ENCODE measurements around the gene CARMIL1.

CARMIL1 gene

DNA sequence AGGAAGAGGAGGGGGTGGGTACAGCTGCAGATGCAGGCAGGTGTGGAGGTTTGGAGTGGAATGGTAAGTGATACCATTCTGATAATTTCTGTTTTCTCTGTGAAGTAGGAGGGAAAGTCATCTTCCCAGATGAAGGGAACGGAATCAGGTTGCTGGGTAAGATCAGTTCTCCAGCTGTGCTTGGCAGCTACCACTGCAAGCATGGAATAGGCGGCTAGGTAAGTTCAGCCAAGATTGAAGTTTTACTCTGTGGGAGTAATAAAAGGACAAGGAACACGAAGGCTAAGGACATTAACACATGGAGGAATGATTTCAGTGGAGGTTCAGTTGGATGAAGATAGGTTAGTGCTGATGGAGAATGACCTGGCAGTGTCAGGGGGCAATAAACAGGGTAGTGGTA, 128.3 kb downstream of the CARMIL1 start:
- no peak for DNase-seq (ENCODE audit: low read depth, low spot score)

DNA sequence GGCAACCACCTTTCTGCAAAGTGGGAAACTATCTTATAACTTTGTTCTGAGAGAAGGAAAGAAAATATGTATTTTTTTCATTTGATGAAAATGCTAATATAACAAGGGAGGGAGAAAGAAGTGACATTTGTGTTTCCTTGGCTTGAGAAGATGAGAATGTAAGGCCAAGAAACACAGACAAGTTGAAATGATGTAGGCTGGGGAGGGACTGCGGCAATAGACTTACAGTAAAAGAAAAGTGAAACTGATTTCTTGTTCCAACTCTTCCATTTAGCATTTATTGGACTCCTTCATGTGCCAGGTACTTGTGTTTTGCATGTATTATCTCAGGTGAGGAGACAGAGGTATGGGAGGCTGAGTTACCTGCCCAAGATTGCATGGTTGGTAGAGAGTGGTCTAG, 130.9 kb downstream of the CARMIL1 start:
- no peak for DNase-seq (ENCODE audit: low read depth, low spot score)

DNA sequence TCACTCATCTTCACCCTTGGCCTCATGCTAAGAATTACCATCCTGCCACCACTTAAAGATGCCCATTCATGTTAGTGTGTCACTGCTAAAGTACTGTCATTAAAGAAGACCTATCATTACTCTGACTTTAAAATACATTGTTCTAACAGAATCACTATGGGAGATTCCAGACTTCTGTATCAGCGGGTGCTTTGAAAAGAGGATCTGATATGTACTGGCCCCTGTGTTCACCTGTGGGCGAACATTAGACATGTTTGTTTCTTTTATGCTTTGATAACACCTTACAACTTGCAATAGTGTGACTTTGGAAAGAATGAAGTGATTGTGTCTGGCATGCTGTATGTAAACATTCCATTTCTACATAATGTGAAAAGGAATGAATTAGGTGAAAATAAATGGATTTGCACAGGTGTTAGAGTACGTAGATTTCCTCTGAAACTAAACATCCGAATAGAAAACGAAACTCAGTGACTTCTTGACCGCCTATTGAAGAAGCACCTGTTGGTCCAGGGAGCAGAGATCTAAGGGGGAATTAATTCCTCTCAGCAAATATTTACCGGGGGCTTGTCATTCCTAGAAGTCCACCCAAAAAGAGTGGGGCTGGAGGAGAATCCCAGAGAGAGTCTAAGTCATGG, 132.3 kb downstream of the CARMIL1 start:
- DNase-seq (ENCODE audit: low read depth, low spot score), result no peak

DNA sequence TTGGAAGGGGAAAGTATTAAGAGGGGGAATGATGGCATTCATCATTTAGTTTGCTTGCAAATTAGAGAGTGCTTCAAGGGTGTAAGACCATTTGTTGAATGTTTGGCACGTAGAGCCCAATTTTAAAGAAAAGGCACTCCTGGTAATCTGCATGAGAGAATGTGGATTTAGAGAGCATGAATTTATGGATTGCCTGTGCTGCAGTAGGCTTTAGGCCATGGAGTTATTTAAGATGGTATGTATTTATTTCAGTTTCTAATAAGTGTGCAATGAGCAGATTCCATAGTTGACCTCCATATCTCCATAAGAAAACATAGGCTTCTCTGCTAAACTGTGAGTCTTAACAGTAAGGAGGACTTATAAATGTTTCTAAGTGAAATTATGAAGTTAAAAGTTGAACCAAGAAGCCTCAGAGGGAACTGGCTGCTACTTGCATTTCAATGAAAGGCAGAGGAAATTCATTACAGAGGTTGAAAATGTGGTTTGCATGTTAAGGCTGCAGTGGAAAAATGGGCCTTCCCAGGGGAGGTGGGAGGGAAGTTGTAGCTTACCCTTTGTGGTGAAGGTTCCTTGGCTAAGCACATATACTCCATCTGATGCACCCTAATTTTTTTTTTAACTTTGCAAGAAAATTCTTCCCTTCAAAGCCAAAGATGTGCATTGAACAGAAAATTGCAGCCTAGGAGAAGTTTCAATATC, 134.2 kb downstream of the CARMIL1 start:
- DNase-seq (ENCODE audit: low read depth, low spot score), result no peak

DNA sequence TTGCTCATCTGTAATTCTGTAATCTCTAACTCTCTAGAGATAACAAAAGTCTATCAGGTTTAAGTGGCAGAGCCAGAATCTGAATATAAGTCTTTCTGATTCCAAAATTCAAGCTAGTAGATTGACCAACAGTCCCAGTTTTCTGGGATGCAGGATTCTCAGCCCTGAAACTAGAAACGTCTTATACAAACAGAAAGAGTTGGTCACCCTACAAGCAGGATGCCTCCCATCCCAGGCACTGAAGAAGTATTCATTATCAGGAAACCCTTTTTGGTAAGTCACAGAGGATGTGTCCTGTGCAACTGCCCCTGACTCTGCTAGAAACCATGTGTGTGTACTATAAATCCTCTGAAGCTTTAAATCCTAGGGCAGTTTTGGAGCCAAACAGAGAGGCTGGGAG, 135.0 kb downstream of the CARMIL1 start:
- DNase-seq (ENCODE audit: low read depth, low spot score), result no peak

DNA sequence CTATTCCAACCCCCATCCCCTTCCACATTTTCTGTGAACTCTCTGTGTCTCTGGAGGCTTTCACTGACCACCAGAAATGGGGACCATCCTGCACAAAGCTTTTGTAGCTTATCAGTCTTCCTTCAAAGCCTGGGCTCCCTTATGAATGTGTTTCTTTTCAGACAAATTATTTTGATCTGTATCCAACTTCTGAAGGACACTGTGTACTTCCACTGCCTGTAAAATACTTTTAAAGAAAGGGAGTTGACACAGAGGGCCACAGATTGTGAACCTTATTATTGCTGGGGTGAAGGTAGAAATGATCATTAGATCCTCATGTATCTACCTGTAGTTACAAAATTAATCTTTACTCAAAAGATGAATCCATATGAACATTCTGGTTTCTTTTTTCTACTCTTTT, 135.6 kb downstream of the CARMIL1 start:
- no peak for DNase-seq (ENCODE audit: low read depth, low spot score)

DNA sequence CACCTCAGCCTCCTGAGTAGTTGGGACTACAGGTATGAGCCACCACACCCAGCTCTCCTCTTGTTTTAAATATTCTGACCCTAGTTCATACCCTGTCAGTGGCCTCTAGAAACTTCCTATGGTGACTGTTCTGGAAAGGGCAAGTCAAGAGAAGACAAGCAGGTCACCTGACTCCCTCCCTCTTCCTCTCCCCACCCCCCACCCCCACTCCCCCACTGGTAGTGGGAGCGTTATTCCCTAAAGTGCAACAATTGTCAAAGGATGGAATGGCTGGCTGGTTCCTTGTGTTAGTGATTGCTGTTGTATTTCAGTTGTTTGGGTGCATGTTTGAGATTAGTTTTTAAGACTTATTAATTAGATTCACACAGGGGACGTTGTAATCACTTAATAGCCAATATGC, 136.1 kb downstream of the CARMIL1 start:
- no peak for DNase-seq (ENCODE audit: low read depth, low spot score)

DNA sequence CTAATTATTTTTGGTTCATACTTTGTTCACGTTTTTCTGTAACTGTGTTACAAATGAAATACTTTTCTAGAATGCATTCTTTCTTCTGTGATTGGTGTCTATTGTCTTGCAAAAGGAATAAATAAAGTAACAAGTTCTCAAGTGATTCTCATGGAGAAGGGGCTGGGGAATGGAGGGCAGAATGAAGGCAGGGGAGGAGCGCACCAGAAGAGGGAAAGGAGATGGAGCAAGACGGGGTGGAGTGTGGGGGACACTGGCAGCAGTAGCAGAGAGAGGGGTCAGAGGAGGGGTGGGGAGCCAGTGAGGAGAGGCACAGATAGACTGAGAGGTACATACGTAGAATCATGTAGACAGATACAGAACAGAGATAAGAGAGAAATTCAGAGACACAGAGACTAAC, 136.5 kb downstream of the CARMIL1 start:
- DNase-seq (ENCODE audit: low read depth, low spot score), result no peak

DNA sequence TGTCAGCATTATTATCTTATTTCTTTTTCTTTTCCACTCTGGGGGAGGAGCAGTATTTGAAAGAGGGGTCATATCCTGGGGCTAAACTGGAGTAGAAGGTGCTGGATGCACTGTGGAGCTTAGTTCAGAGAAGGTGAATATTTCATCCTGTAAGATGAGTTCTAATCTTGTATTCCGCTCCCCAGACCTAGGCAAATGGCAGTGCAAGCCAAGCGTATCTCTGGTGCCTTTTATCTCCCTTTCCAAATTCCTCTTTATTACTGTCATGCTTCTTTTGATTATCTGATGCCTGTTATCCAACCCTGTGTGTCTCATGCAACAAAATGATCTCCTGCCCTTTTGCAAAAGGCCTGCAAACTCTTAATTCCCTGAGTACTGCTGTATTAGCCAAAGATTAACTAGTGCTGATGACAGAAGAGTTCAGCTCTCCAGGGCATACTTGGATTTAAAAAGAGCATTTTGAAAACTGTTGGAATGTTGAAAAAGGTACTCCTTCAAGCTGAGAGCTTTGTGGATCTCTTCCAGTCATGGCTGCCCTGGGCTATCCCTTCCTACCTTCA, 138.0 kb downstream of the CARMIL1 start:
- DNase-seq (ENCODE audit: low read depth, low spot score), result no peak

DNA sequence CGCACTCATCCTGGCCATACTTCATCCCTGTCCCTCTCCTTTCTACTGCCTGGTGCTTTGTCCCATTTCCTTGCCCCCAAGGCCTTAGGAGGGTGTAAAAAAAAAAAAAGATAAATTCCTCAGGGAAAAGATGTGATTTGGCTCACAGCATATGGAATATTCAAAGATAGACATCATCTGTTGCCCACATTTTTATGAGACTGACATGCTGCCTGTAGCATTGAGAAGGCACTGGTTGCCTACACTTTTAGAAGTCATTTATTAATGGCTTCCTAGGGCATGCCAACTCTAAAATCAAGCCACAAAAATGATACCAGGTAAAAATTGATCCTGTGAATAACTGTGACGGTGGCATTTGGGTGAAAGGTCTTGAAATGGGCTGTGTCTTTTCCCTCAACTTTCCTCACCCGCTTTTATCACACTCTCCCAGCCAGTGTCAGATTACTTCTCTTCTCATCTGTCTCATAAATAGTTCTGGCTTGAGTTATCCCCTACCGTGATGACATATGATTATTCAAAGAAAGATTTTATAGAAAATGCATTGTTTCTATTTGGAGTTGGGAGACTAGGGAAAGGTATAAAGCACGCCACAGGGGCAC, 139.4 kb downstream of the CARMIL1 start:
- no peak for DNase-seq (ENCODE audit: low read depth, low spot score)

DNA sequence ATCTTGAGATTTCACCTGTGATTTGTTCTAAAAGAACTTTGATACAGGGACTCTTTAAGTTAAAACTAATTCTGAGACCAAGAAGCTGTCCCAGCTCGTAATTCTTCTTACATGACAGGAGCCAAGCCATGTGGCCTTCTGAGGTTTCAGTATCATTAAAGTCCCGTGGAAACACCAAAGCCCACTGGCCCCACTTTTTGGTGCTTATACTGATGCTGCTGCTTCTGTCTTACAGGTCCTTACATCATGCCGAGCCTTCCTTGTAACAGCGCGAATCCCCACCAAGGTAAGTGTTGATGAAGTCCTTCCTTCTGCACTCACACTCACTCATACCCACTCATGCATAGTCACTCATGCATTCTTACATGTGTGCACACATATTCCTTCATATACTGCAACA, 140.7 kb downstream of the CARMIL1 start:
- DNase-seq (ENCODE audit: low read depth, low spot score), result no peak

DNA sequence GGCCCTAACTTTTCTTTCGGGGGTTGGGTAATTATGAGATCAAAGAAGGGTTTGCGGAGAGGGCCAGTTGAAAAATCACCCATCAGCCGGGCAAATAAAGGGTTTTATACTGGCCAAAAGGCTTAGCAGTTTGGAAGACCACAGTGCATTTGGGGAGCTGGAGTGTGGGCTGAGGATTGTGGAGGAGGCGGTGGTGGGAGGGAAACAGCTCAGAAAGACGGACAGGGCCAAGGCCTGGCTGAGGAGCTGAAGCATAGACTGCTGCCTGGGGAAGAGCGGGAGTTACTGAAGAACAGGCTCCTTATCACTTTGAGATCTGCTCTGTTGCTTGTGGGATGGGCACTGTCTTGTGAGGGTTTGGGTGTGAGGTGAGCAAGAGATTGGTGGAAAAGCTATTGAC, 144.2 kb downstream of the CARMIL1 start:
- DNase-seq (ENCODE audit: low read depth, low spot score), result peak; percentile 49

DNA sequence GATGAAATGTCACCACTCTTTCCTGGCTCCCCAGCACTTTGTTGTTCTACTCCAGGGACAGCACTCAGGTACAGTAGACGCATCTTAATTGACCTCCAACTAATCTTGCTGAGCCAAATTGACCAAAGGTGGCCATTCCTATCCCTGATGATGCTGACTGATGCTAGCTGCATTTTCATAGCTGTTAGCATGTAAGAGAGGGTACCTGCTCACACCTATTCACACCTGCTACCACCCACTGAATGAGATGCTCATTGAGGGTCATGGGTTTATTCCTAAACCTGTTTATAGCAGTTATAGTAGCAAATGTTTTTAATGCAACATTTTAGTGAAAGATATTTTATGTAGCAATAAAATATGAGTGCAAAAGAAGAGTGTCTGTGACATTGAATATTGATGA, 145.1 kb downstream of the CARMIL1 start:
- no peak for DNase-seq (ENCODE audit: low read depth, low spot score)

DNA sequence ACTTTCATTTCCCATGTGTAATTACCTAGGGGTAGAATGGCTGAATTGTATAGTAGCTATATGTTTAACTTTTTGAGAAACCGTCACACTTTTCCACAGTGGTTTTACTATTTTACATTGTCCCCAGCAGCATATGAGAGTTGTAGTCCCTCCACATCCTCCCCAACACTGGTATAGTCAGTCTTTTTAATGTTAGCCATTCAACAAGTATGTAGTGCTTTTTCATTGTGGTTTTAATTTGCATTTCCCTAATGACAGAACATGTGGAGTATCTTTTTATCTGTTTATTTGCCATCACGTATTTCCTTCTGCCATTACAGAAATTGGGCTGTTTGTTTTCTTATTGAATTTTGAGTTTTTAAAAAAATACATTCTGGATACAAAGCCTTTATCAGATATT, 148.4 kb downstream of the CARMIL1 start:
- DNase-seq (ENCODE audit: low read depth, low spot score), result no peak

DNA sequence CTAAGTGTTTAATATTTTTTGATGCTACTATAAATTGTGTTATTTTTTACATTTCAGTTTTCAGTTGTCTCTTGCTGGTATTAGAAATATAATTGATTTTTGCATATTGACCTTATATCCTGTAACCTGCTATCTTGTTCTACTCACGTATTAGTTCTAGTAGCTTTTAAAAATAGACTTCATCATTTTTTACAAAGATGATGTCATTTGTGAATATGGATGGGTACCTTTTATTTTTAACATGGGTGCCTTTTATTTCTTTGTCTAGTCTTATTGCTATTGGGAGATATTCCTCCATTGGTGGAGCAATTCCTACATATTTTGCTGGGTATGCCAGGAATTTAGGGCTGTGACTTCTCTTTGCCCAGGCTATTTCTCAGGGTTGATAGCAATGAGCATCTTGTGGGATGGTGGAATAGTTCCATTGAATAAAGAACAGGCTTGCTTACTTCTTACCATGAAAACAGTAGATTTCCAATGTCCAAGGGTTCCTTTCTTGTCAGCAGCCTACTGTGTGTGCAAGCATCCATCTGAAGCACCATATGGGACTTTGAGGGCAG, 149.7 kb downstream of the CARMIL1 start:
- DNase-seq (ENCODE audit: low read depth, low spot score), result no peak

DNA sequence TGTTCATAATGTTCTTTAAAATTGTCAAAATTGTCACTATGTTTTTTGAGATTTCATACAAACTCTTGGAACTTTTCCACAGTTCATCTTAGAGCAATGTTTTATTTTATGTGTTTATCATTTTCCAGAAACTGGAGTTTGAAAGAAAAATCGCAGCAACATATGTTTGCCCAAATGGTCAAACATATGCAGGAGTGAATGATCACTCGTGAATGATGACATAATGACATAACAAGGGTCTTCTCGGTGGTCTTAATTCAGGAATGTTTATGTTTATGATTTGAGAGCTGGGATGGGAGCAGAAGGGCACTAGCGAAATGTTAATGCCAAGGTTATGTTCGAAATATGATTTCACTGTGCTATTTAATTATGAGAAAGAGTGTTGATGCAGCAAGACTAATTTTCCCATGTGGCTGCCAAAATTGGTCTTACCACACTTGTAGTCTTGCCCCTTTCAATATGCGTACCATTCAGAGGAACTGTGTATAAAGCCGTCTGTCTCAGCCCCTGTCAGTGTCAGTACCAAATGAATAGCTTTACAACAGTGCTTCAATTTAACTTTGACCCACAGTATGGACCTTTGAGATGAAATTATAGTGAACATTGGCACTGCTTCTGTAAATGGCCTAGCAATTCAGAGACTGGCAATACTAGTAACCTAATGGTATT, 152.3 kb downstream of the CARMIL1 start:
- DNase-seq (ENCODE audit: low read depth, low spot score), result no peak

DNA sequence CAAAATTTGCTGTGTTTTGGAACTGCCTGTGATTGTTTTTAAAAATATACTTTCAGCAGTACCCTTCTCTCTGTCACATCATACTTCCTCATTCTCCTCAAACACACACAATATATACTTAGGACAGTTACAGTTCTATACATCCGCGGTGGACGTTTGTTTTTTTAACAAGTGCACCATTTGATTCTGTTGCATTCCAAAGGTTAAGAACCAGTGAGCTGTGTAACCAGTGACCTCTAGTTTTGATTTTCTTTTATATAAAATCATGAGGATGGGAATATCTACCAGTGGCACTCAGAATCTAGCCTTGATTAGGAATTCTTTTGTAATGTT, 152.8 kb downstream of the CARMIL1 start:
- no peak for DNase-seq (ENCODE audit: low read depth, low spot score)

DNA sequence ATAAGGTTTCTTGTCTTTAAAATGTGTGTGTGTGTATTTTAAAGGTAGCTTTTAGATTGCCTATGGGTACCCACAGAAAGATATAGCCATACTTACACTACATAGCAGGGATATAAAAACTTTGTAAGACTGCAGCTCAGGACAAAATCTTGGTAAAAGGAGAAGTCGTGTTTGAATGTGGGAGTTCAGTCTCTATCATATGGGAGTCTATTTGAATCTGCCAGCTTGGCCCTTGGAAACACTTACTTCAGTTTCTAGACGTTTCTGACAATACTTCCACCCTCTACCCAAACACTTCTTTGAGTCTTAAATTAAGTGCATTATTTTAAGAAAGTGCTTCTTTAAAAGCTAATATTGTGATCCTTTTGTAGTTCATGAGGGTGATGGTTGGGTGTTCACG, 155.7 kb downstream of the CARMIL1 start:
- no peak for DNase-seq (ENCODE audit: low read depth, low spot score)

DNA sequence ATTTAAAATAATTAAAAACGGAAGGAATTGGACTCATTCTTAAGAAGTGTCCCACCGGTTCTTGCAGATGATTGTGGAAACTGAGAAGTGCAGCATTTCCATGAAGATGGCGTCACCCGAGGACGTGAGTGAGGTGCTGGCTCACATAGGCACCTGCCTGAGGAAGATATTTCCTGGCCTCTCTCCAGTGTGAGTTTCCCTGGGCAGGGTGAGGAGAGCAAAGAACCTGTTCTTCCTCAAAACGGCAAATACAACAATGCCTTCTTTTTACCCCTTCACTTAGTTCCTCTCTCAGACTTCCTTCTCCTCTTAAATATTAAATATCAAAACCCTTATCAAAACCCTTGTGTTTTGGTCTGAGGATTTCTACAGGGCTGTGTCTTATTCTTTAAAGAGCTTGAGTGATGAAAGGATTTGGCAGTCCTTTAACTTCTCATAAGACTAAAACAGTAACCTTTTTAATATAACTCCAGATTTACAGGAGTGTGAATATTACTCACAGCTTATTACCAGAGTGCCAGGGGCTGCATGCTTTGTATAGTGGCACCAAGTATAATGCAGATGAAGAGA, 156.3 kb downstream of the CARMIL1 start:
- DNase-seq (ENCODE audit: low read depth, low spot score), result no peak

DNA sequence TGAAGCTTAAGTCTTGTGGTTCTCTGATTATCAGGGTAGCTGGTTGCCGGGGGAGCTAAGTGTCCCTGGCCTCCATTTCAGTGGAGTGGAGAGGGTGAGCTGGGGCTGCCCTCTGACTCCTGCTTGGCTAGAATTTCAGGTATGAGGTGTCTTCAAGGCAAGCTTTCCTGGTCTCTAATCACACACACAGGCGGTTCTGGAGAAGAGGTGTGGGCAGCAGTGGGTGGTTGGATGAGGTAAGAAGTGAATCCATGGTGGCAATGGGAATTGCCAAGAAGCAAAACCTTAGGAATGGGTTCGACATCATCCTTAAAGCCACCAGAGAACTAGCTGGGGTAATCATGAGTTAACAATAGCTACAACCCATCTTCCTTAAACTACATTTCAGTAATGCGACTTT, 157.6 kb downstream of the CARMIL1 start:
- DNase-seq (ENCODE audit: low read depth, low spot score), result no peak

DNA sequence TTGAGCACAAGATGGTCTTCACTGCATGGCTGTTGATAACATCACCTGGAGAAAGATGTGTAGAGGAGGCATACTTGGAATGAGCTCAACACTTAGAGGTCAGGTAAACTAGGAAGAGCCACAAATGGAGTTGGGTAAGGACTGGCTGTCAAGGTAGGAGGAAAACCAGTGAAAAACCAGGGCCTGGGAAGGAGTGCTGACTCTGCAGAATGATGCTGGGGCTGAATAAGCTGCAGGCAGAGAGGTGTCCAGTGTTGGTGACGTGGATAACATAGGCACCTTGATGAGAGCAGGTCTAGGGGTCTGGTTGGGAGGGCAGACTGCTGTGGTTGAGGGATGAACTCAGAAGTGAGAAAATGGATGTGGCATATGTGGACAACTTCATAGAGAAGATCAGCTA, 160.2 kb downstream of the CARMIL1 start:
- DNase-seq (ENCODE audit: low read depth, low spot score), result no peak

All from ELF-1 (cell line).